Panc1 (cell line): Measurements from ENCODE around the gene ZDHHC14. TPM values are rescaled to one million over a fixed set of nuclear protein-coding genes. Genes with fewer than 3 reads are reported as not detected.

Experiments
- ATAC-seq: fragments of 200-7000 bp; cut with Tn5 transposase; 2 replicates; pipeline ENCODE4 v1.9.1; 2020; ENCODE audit warnings: mild to moderate bottlenecking, moderate library complexity
- BruUV-seq: library from RNA; stranded (reverse); fragments of 400-500 nt; replicated peaks from 2 replicates; lab custom pipeline; 2021; lab: Mats Ljungman, UMichigan
- CTCF ChIA-PET: fragments of 300-600 bp; sonication (Branson Sonifier 250); formaldehyde crosslinking; loops from one replicate; lab custom pipeline; 2022; ENCODE audit warnings: antibody characterized with exemption; lab: Charles Lee
- POLR2A ChIA-PET: fragments of 300-600 bp; sonication (Branson Sonifier 250); formaldehyde crosslinking; loops from one replicate; lab custom pipeline; 2022; ENCODE audit warnings: antibody characterized with exemption; lab: Charles Lee
- DNase-seq: peaks from one replicate; pipeline ENCODE4 v3.0.0-alpha.2; 2010; ENCODE audit warnings: low read depth, low spot score
- H3K27ac ChIP-seq: 2 replicates; pipeline ENCODE4 v1.5.1; 2011; ENCODE audit warnings: mild to moderate bottlenecking, low read length, inconsistent platforms
- H3K27me3 ChIP-seq: fragments of 200-500 bp; sonication (Bioruptor generic); 2 replicates; pipeline ENCODE4 v1.6.0; 2014; ENCODE audit warnings: low read length, inconsistent platforms; ENCODE audit not compliant: control insufficient read depth, insufficient read depth
- H3K36me3 ChIP-seq: fragments of 200-500 bp; sonication (Bioruptor generic); 2 replicates; pipeline ENCODE4 v1.5.1; 2014; ENCODE audit warnings: inconsistent platforms, mild to moderate bottlenecking, low read length, moderate library complexity; ENCODE audit not compliant: control insufficient read depth, insufficient read depth
- H3K4me1 ChIP-seq: 2 replicates; pipeline ENCODE4 v1.5.1; 2011; ENCODE audit warnings: inconsistent platforms, mild to moderate bottlenecking, low read length, moderate library complexity; ENCODE audit not compliant: control insufficient read depth, insufficient read depth
- H3K4me3 ChIP-seq, 2 experiments: 2 replicates each; pipeline ENCODE4 v1.5.1; 2011 to 2012; ENCODE audit warnings: low read depth in 2 of 2, low read length in 2 of 2, mild to moderate bottlenecking in 2 of 2, inconsistent platforms in 1 of 2, moderate library complexity in 1 of 2
- H3K9me3 ChIP-seq: fragments of 200-500 bp; sonication (Bioruptor generic); 2 replicates; pipeline ENCODE4 v1.5.1; 2014; ENCODE audit warnings: low read depth, mild to moderate bottlenecking, inconsistent platforms, low read length, moderate library complexity; ENCODE audit not compliant: control insufficient read depth, insufficient read depth
- CTCF ChIP-seq: fragments of 450-650 bp; IDR thresholded peaks from 2 replicates; pipeline ENCODE4 v1.5.1; 2017; ENCODE audit warnings: mild to moderate bottlenecking
- POLR2AphosphoS5 ChIP-seq: IDR thresholded peaks from 2 replicates; pipeline ENCODE4 v1.6.1; 2012; ENCODE audit warnings: mild to moderate bottlenecking, low read depth, low read length, moderate library complexity
- REST ChIP-seq, 2 experiments: IDR thresholded peaks; 2 replicates each; pipeline ENCODE4 v1.6.1; 2011 to 2012; ENCODE audit warnings: low read depth in 2 of 2, control low read depth in 1 of 2, low read length in 1 of 2, mild to moderate bottlenecking in 1 of 2, moderate library complexity in 1 of 2; ENCODE audit not compliant: insufficient read depth in 1 of 2
- SIN3A ChIP-seq: IDR thresholded peaks from 2 replicates; pipeline ENCODE4 v1.6.1; 2012; ENCODE audit warnings: low read depth, mild to moderate bottlenecking, low read length, moderate library complexity, borderline replicate concordance; ENCODE audit not compliant: insufficient read depth
- TCF7L2 ChIP-seq: IDR thresholded peaks from 2 replicates; pipeline ENCODE4 v1.6.1; 2011; ENCODE audit warnings: mild to moderate bottlenecking, low read depth, low read length, inconsistent platforms
- in situ Hi-C: cut with HindIII; loops from 2 replicates; pipeline ENCODE4 v1.10.0; 2016; ENCODE audit warnings: low sequenced_read_pairs, low pct_unique_long_range_greater_than_20kb
- intact Hi-C: fragments of 100-400 bp; cut with micrococcal nuclease; formaldehyde crosslinking; loops from one replicate; pipeline ENCODE4 v1.10.0; 2022; ENCODE audit not compliant: unreplicated experiment
- total RNA-seq: library from RNA; stranded (reverse); gene quantifications from one replicate; pipeline ENCODE4 v1.2.1, GENCODE V29; 2021; ENCODE audit not compliant: unreplicated experiment

ZDHHC14 gene
- total RNA-seq, 1 experiment from 2014 or later, result 19.9 TPM

- Histone ChIP-seq H3K4me1 (peaks cover 3% of the 10 kb centered on the region; the same call in 1 of the 2 replicates), H3K4me3 (no peak overlapping the region), H3K27me3 (no peaks in the 10 kb centered on the region), H3K27ac (no peak overlapping the region), H3K36me3 (no peaks in the 10 kb centered on the region), H3K9me3 (no peaks in the 10 kb centered on the region)
- ATAC-seq (no peak), DNase-seq (no peak)
- ChIA-PET CTCF (no interaction called here), POLR2A (no interaction called here)
- in situ Hi-C loops, result no loop called here
- intact Hi-C loops, result no loop called here
- BruUV-seq, result no TSS peak
- TF ChIP-seq POLR2AphosphoS5, result no peak
Measured at GRCh38 chr6:157541618-157542413, 160.8 kb downstream of the ZDHHC14 start.

GRCh38 chr6:157542414-157543160 is 161.6 kb downstream of the ZDHHC14 start:
- Histone ChIP-seq H3K9me3 (no peaks in the 10 kb centered on the region), H3K4me1 (peaks cover 3% of the 10 kb centered on the region; the same call in 1 of the 2 replicates), H3K27ac (no peak overlapping the region), H3K4me3 (no peak overlapping the region), H3K27me3 (no peaks in the 10 kb centered on the region), H3K36me3 (no peaks in the 10 kb centered on the region)
- ChIA-PET CTCF (interaction anchor here (0.7 kb wide), 1 partner anchor 158 kb away, joined by 3 read pairs; no protein-coding TSS in a partner anchor), POLR2A (interaction anchor here (0.6 kb wide), 1 partner anchor 165 kb away, joined by 3 read pairs; no protein-coding TSS in a partner anchor)
- no TSS peak for BruUV-seq
- in situ Hi-C loops (no loop called here), intact Hi-C loops (no loop called here)
- ATAC-seq (no peak), DNase-seq (no peak)
- TF ChIP-seq POLR2AphosphoS5 (no peak), CTCF (no peak), TCF7L2 (no peak)

- TF ChIP-seq SIN3A, result no peak
- no peak for TF ChIP-seq CTCF
- TF ChIP-seq TCF7L2, result no peak
- no peak for TF ChIP-seq REST (IDR thresholded peaks at IDR 0.05; ENCODE audit: insufficient read depth in 1 of 2, low read depth in 2 of 2, low read length in 1 of 2)
- no peak for TF ChIP-seq POLR2AphosphoS5
- intact Hi-C loops, result no loop called here
- ATAC-seq, result no peak
Measured at GRCh38 chr6:157546321-157546720, 165.3 kb downstream of the ZDHHC14 start.

More at GRCh38 chr6:157546321-157546720, 165.3 kb downstream of the ZDHHC14 start:
- Histone ChIP-seq H3K4me3 (no peak overlapping the region), H3K27ac (no peak overlapping the region), H3K27me3 (no peaks in the 10 kb centered on the region), H3K36me3 (no peaks in the 10 kb centered on the region; the same call in 1 of the 2 replicates), H3K4me1 (no peaks in the 10 kb centered on the region), H3K9me3 (no peaks in the 10 kb centered on the region)
- in situ Hi-C loops, result no loop called here
- BruUV-seq, result no TSS peak
- DNase-seq, result no peak
- ChIA-PET CTCF (no interaction called here), POLR2A (interaction anchor here (0.5 kb wide), 1 partner anchor 100 kb away, joined by 3 read pairs; no protein-coding TSS in a partner anchor)
